BJ (cell line): ENCODE results near the gene ABCC9. TPM values are rescaled to one million over a fixed set of nuclear protein-coding genes. Genes with fewer than 3 reads are reported as not detected.

ENCODE experiments used
- CTCF ChIA-PET: fragments of 350-600 bp; formaldehyde crosslinking; extraction: SDS; loops from one replicate; lab custom pipeline; 2021; ENCODE audit warnings: antibody characterized with exemption, inconsistent platforms; lab: Yijun Ruan, JAX
- POLR2A ChIA-PET: fragments of 300-600 bp; sonication (Branson Sonifier 250); formaldehyde crosslinking; extraction: SDS; loops from one replicate; lab custom pipeline; 2021; ENCODE audit warnings: antibody characterized with exemption; lab: Charles Lee
- DNase-seq: peaks from one replicate; pipeline ENCODE4 v3.0.0-alpha.2; 2011; ENCODE audit warnings: low read depth
- H3K27me3 ChIP-seq: 2 replicates; pipeline ENCODE4 v1.6.0; 2011; ENCODE audit warnings: low read length; ENCODE audit not compliant: control insufficient read depth, insufficient read depth
- H3K36me3 ChIP-seq: 2 replicates; pipeline ENCODE4 v1.5.1; 2011; ENCODE audit warnings: low read length; ENCODE audit not compliant: control insufficient read depth, insufficient read depth
- H3K4me3 ChIP-seq: 2 replicates; pipeline ENCODE4 v1.5.1; 2011; ENCODE audit warnings: low read depth, mild to moderate bottlenecking, control low read depth, low read length
- polyA plus RNA-seq: library from polyadenylated mRNA; depleted of rRNA; stranded (reverse); fragments of >200 nt; gene quantifications from 2 replicates; pipeline ENCODE4 v1.2.3, GENCODE V29; 2011
- TF ChIP-seq, protein P1 (sequence below): IDR thresholded peaks from 2 replicates; pipeline ENCODE4 v1.5.1; 2011; ENCODE audit warnings: low read depth, mild to moderate bottlenecking, control low read depth, inconsistent platforms, low read length, moderate library complexity; ENCODE audit not compliant: insufficient read depth

The ABCC9 gene
- polyA plus RNA-seq, 1 experiment: 5.9 TPM

GRCh38 chr12:21973221-21973620 is 32.0 kb upstream of the ABCC9 start:
- TF ChIP-seq, protein P1, sequence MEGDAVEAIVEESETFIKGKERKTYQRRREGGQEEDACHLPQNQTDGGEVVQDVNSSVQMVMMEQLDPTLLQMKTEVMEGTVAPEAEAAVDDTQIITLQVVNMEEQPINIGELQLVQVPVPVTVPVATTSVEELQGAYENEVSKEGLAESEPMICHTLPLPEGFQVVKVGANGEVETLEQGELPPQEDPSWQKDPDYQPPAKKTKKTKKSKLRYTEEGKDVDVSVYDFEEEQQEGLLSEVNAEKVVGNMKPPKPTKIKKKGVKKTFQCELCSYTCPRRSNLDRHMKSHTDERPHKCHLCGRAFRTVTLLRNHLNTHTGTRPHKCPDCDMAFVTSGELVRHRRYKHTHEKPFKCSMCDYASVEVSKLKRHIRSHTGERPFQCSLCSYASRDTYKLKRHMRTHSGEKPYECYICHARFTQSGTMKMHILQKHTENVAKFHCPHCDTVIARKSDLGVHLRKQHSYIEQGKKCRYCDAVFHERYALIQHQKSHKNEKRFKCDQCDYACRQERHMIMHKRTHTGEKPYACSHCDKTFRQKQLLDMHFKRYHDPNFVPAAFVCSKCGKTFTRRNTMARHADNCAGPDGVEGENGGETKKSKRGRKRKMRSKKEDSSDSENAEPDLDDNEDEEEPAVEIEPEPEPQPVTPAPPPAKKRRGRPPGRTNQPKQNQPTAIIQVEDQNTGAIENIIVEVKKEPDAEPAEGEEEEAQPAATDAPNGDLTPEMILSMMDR: no peak
- no peaks in the 10 kb centered on the region for H3K36me3 ChIP-seq
- no peak for DNase-seq
- no peak overlapping the region for H3K4me3 ChIP-seq
- H3K27me3 ChIP-seq: no peaks in the 10 kb centered on the region
- POLR2A ChIA-PET: no interaction called here
- CTCF ChIA-PET: no interaction called here

DNA sequence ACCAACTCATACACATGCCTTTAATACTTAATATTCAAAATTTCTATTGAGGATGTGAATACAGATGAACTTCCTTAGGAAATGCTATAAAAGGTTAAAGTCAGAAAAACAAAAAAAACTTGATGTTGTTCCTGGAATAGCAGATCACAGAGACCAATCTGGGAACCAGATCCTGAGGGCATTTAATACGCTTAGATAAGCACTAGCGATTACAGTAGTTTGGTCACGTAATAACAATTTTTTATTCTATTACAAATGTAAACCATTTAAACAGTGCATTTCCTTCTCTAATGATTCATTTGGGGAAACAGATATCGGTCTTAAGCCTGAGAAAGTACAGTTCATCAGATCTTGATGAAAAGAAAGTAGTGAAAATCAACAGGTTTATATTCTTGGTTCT is 30.8 kb upstream of the ABCC9 start:
- Histone ChIP-seq H3K27me3 (no peaks in the 10 kb centered on the region), H3K36me3 (no peaks in the 10 kb centered on the region), H3K4me3 (no peak overlapping the region)
- ChIA-PET CTCF (no interaction called here), POLR2A (no interaction called here)
- DNase-seq: no peak
- TF ChIP-seq, protein P1: no peak

DNA sequence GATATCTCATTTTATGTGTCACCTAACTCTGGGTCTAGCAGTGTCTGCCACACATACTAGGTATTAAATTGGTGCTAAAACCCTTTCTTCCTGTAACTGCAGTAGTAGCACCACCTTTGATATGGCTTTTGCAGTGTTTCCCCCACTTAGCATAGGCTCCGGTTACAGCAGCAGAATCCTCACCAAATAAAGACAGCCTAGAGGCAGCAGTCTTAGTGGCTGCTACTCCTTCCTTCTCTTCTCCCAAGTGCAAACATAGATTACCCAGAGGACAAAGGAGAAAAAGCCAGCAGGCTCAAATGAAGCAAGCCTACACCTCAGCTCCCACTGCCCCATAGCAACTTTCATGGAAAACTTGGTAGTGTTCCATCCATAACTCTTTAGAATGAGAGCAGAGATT is 30.1 kb upstream of the ABCC9 start:
- TF ChIP-seq, protein P1: no peak
- ChIA-PET POLR2A (no interaction called here), CTCF (interaction anchor here (0.6 kb wide), 1 partner anchor 364 kb away, joined by 5 read pairs; no protein-coding TSS in a partner anchor)
- no peak overlapping the region for H3K4me3 ChIP-seq
- H3K36me3 ChIP-seq: no peaks in the 10 kb centered on the region
- no peaks in the 10 kb centered on the region for H3K27me3 ChIP-seq
- no peak for DNase-seq

- ChIA-PET CTCF (no interaction called here), POLR2A (no interaction called here)
- Histone ChIP-seq H3K4me3 (no peak overlapping the region), H3K27me3 (no peaks in the 10 kb centered on the region), H3K36me3 (no peaks in the 10 kb centered on the region)
- DNase-seq: no peak
- TF ChIP-seq, protein P1: no peak
Measured at GRCh38 chr12:21962821-21963220, 21.6 kb upstream of the ABCC9 start.

- DNase-seq: no peak
- H3K27me3 ChIP-seq: no peaks in the 10 kb centered on the region
- H3K4me3 ChIP-seq: no peak overlapping the region
- ChIA-PET POLR2A (no interaction called here), CTCF (no interaction called here)
- no peaks in the 10 kb centered on the region for H3K36me3 ChIP-seq
- TF ChIP-seq, protein P1: no peak
Measured at GRCh38 chr12:21962236-21962635, 21.0 kb upstream of the ABCC9 start.
